GM21528 (cell line): ENCODE data around the gene IFNLR1.

Source experiments
- ATAC-seq: cut with Tn5 transposase; IDR thresholded peaks from one replicate; pipeline ENCODE4 v1.9.1; 2021; ENCODE audit warnings: mild to moderate bottlenecking, moderate library complexity; ENCODE audit not compliant: unreplicated experiment, low FRiP score

IFNLR1 gene

DNA sequence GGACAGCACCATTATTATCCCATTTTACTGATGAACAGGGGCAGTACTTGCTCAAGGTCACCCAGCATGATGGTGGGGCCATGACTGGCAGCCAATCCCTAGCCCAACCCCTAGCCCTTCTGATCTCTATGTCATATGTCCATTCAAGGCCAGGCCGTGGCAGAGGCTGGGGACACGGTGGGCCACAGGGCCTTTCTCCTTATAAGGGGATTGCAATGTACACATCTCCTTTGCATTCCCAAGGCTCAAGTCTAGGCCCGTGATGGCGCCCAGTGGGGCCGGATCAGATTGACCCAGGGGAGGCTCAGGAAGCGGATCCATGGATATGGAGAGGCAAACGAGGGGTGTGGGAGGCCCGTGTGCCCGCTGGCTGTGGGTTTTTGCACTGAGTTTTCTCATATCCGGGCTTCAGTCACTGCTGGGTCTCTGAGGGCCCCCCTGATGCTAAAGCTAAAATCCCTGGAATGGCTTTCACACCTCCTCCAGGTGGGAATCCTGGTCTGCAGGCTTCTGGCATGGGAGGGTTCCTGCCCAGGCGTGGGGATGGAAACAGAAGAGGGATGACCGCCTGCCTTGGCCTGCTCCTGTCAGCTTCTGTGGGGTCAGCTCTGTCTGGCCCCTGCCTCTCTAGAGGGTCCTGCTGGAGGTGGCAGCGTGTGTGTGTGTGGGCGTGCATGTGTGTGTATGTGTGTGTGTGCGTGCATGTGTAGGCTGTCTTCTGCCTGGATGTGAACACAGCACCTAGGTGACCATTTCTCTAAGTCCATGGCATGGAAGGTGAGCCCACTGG, 77.2 kb downstream of the IFNLR1 start:
- ATAC-seq: no peak

- no peak for ATAC-seq
These were observed 78.0 kb downstream of the IFNLR1 start for GRCh38 chr1:24109166-24109483.

DNA sequence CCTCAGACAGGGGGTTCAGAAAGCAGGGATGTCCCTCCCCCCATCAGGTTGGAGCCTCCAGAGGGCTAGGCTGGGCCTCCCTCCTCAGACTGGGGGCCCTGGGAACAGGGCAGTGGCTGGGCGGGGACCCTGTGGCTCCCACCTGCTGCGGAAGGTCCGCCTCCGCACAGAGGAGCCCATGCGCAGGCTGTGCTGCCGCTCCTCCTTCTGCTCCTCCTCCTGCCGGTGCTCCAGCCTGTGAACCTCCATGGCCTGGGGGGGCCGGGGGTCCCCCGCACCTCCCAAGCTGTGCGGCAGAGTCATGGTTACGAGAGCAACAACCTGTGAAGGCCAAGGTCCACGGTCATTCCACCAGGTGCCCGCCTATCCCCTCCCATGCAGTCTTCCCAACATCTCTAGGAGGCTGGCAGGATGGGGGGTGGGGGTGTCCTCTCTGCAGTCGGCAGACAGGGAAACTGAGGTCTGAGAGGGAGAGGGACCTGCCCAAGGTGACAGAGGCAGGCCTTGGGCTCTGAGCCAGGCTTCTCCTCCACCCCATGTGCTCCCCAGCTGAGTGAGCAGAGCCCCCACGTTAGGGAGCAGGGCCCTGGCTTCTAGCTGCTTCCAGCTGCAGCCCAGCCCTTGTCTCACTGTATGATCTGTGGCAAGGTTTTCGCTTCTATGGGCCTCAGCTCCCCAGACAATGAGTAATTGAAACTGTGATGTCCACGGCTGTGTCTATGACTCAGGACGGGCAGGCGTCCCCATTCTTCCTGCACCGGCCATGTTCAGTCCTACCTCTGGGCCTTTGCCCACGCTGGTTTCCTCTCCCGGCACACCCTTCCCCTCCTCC, 78.5 kb downstream of the IFNLR1 start:
- no peak for ATAC-seq

DNA sequence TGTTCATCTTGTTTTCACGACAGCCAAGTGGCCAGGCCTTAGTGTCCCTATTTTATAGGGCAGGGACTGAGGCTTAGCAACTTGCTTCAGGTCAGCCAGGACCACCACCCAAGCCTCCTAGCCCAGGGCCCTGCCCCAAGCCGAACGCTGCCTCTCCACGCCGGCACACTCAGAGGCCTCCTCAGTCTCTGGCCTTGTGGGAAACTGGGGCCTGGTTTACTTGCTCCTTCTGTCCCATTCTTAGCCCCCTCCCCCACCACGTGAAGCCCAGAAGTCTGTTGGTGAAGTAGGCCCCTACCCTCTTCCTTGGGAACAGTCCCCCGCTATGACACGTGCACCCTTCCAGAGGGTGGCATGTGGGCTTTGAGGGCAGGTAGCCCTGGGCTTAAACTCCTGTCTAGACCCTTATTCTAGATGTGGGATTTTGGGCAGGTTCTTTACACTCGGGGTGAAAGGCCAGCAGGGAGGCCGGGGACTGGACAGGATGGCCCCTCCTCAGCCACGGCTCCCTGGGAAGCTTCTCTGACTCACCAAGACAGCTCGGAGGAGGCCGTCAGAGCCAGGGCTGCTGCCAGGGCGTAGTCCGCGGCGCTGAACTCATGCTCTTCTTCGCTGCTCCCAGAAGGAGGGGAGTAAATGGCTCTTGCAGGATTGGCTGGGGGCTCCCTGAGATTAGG, 79.5 kb downstream of the IFNLR1 start:
- ATAC-seq: no peak

DNA sequence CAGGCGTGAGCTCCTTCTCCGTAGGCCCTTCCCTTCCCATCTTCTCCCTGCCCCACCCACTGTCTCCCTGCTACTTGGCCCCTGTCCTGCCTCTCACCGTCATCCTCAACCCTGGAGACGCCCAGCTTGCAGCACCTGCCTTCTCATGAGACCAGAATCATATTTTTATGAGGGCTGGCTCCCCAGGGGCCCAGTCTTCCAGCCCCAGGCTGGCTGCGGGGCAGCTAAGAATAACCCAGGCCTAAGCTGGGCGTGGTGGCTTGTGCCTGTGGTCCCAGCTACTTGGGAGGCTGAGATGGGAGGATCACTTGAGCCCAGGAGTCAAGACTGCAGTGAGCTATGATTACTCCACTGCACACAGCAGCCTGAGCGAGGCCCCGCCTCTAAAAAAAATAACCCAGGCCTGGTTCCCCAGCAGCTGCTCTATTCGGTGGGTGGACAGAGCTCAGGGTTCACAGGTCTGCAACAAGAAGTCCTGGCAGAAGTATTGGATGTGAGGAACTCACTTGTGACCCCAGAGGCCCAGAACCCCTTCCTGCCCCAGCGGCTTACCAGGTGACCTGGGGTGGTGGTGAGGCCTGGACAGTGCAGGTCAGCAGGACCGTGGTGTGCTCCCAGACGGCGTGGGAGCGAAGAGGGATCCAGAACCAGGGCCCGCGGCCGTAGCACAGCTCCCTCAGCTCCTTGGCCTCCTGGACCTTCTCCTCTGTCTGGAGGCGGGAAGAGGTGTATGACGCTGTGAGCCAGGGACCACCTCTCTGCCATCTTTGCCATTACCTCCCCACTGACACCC, 81.5 kb downstream of the IFNLR1 start:
- ATAC-seq: no peak

- ATAC-seq: no peak
These were observed 82.2 kb downstream of the IFNLR1 start for GRCh38 chr1:24104854-24105253.
